GM18511 (cell line): Measurements from ENCODE around the gene TNKS1BP1.
A peak's percentile ranks its signal among the peaks of the same experiment; 100 is the strongest.
"Not testable (repeated sequence)": the region's sequence is repeated elsewhere in the genome, so short reads cannot be mapped to it uniquely, and the experiment has no call there.

Source experiments
- ATAC-seq: cut with Tn5 transposase; IDR thresholded peaks from one replicate; pipeline ENCODE4 v1.9.1; 2021; ENCODE audit warnings: mild to moderate bottlenecking, moderate library complexity; ENCODE audit not compliant: unreplicated experiment

TNKS1BP1 gene, protein sequence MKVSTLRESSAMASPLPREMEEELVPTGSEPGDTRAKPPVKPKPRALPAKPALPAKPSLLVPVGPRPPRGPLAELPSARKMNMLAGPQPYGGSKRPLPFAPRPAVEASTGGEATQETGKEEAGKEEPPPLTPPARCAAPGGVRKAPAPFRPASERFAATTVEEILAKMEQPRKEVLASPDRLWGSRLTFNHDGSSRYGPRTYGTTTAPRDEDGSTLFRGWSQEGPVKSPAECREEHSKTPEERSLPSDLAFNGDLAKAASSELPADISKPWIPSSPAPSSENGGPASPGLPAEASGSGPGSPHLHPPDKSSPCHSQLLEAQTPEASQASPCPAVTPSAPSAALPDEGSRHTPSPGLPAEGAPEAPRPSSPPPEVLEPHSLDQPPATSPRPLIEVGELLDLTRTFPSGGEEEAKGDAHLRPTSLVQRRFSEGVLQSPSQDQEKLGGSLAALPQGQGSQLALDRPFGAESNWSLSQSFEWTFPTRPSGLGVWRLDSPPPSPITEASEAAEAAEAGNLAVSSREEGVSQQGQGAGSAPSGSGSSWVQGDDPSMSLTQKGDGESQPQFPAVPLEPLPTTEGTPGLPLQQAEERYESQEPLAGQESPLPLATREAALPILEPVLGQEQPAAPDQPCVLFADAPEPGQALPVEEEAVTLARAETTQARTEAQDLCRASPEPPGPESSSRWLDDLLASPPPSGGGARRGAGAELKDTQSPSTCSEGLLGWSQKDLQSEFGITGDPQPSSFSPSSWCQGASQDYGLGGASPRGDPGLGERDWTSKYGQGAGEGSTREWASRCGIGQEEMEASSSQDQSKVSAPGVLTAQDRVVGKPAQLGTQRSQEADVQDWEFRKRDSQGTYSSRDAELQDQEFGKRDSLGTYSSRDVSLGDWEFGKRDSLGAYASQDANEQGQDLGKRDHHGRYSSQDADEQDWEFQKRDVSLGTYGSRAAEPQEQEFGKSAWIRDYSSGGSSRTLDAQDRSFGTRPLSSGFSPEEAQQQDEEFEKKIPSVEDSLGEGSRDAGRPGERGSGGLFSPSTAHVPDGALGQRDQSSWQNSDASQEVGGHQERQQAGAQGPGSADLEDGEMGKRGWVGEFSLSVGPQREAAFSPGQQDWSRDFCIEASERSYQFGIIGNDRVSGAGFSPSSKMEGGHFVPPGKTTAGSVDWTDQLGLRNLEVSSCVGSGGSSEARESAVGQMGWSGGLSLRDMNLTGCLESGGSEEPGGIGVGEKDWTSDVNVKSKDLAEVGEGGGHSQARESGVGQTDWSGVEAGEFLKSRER (N-terminal part only)

GRCh38 chr11:57324886-57325734 lies at the start of gene TNKS1BP1:
TSS of gene TNKS1BP1 (minus strand) at chr11:57324952. CDS start at chr11:57321885, 3,067 bp downstream.
- ATAC-seq = peak; percentile 92

- no peak for ATAC-seq
These were observed 48.4 kb upstream of the TNKS1BP1 start for GRCh38 chr11:57373146-57373545.

DNA sequence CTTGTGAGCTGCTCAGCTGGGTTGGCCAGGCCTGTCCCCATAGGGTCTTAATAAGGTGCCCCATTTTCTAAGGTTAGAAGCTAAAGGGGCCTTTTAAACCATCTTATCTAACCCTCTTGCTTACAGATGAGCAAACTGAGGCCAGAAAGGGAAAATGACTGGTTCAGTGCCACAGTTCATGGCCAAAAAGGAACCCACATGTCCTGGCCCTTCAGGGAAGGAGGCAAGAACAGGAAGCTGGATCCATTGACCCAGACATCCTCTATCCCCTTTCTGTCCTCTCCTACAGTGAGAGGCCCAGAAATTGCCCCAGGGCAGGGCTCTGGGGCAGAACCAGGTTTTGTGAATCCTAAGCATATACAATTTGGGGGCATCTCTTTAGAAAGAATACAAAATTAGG lies 46.2 kb upstream of the TNKS1BP1 start:
- ATAC-seq = no peak

DNA sequence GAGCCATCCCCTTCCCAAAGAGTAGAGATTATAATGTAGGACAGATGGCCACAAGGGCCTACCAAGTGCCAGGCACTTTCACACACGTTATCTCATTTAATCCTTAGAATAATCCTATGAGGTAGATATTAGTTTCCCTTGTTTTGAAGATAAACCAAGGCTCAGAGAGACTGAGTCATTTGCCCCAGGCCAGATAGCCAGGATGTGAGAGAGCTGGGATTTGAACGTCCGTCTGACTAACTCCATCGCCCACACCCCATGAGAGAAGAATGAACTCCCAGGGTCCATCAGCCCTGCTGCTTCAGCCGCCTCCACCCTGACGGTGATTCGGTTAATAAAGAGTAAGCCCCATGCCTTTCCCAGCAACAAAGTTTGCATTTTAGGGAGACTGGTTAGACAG lies 45.5 kb upstream of the TNKS1BP1 start:
- no peak for ATAC-seq

GRCh38 chr11:57368845-57369232 lies 44.1 kb upstream of the TNKS1BP1 start:
- ATAC-seq = no peak

DNA sequence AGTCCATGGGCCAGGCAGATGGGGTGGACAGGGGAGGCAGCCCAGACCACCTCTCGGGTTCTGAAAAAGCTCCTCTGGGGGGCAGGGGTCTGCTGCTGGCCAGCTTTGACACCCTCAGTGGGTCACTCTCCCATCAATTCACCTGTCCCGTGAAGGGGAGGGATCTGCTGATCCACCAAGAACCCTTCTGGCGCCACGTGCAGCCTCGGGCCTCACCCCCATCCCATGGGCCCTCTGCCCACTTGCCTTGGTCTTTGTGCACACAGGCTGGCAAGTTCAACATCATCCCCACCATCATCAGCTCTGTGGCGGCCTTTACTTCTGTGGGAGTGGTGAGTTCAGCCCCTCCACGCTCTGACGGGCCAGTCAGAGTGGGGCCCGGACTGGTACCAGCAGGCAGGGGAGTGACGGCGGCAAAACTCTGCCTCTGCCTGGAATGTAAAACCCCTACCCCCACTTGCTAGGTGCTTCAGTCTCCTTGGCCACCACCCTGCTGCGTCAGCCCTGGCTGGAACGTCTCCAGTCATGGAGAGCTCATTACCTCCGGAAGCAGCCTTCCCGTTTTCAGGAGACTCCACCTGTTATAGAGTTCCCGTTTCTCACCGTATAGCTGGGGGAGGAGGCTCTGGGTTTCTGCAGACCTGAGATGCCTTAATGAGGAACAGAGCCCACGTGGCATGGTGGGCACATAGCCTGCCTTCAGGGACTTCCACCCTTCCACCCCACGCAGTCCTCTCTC lies 43.5 kb upstream of the TNKS1BP1 start:
- ATAC-seq = no peak

- no peak for ATAC-seq
These were observed 40.3 kb upstream of the TNKS1BP1 start for GRCh38 chr11:57364851-57365660.

GRCh38 chr11:57363131-57364080 lies 38.7 kb upstream of the TNKS1BP1 start:
- no peak for ATAC-seq

DNA sequence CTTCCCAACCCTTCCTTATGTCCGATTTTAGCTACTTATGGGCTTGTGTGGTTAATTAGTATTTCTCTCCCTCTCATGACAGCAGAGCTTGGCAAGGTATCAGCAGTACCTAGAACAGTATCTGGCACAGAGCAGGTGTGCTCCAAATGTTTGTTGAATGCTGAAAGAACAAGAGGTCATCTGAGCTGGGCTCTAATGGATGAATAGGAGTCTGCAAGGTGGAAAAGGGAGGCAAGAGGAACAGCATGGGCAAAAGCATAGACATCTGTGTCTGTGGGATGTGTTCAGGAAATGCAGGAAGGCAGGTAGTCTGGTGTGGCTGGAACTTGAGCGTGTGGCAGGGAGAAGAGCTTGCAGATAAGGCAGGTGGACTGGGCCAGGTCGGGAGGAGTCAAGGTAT lies 37.2 kb upstream of the TNKS1BP1 start:
- no peak for ATAC-seq

- not testable (repeated sequence) for ATAC-seq
These were observed 36.7 kb upstream of the TNKS1BP1 start for GRCh38 chr11:57361420-57361819.

GRCh38 chr11:57360991-57361390 lies 36.2 kb upstream of the TNKS1BP1 start:
- no peak for ATAC-seq

- no peak for ATAC-seq
These were observed 35.3 kb upstream of the TNKS1BP1 start for GRCh38 chr11:57359896-57360690.

- no peak for ATAC-seq
These were observed 34.6 kb upstream of the TNKS1BP1 start for GRCh38 chr11:57359396-57359795.

GRCh38 chr11:57358991-57359390 lies 34.2 kb upstream of the TNKS1BP1 start:
- no peak for ATAC-seq

- no peak for ATAC-seq
These were observed 33.8 kb upstream of the TNKS1BP1 start for GRCh38 chr11:57358543-57358961.

- no peak for ATAC-seq
These were observed 33.1 kb upstream of the TNKS1BP1 start for GRCh38 chr11:57357856-57358255.

DNA sequence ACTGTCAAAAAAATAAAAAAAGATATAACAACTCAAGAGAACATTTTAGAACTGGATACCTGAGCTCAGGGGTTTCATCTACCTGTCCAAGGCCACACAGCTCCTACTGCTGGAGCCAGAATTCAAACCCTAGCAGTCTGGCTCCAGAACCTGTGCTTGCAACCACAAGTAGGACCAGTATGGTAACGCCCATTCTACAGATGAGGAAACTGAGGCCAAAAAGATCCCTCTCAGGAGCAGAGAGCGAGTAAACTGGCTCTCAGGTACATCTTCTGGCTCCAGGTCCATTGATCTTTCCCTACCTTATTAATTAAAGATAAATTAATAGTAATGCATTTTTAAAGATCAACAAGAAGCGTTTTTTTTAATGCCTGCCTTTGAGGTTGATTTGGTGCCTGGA lies 32.6 kb upstream of the TNKS1BP1 start:
- no peak for ATAC-seq
